Left colon (tissue), 2 donors: ENCODE results near the gene ZNF24. TPM values are rescaled to one million over a fixed set of nuclear protein-coding genes. Genes with fewer than 3 reads are reported as not detected.

Source experiments
- ATAC-seq: fragments of 200-7000 bp; cut with Tn5 transposase; one replicate; pipeline ENCODE4 v1.9.1; 2020; ENCODE audit warnings: mild to moderate bottlenecking, moderate library complexity
- DNase-seq, 2 donors: peaks; one replicate each; pipeline ENCODE4 v3.0.0-alpha.2; 2020
- intact Hi-C, 2 donors: fragments of 100-400 bp; cut with DNase I in 1 of 2; cut with micrococcal nuclease in 1 of 2; formaldehyde crosslinking; loops; one replicate each; pipeline versions ENCODE4 v1.11.2 to v1.14.0; 2022; cut with DNase I, micrococcal nuclease
- long read RNA-seq: library from polyadenylated mRNA; unstranded; transcript quantifications from one replicate; pipeline ENCODE4 v2.0.0, GENCODE V29; 2021
- total RNA-seq, 2 donors: library from RNA; stranded (reverse); fragmentation: NEBNext Ultra II Directional; extraction: Animal tissue kit (Norgen Biotek cat#: 25700); gene quantifications; one replicate each; pipeline ENCODE4 v1.2.1, GENCODE V29; 2021
- donor health status: DM: no; HTN: no; CAD: no.
- donor health status: DM: yes; HTN: yes; CAD: no.

The ZNF24 gene
- 10 to 100 TPM; 39.3 to 43.6 TPM for total RNA-seq
- long read RNA-seq, full-length matches to known transcripts, result 35 of 46 reads
- long read RNA-seq, partial matches to known transcripts, result 3 of 46 reads
- long read RNA-seq, other reads (novel, unspliced or antisense), result 8 of 46 reads

DNA sequence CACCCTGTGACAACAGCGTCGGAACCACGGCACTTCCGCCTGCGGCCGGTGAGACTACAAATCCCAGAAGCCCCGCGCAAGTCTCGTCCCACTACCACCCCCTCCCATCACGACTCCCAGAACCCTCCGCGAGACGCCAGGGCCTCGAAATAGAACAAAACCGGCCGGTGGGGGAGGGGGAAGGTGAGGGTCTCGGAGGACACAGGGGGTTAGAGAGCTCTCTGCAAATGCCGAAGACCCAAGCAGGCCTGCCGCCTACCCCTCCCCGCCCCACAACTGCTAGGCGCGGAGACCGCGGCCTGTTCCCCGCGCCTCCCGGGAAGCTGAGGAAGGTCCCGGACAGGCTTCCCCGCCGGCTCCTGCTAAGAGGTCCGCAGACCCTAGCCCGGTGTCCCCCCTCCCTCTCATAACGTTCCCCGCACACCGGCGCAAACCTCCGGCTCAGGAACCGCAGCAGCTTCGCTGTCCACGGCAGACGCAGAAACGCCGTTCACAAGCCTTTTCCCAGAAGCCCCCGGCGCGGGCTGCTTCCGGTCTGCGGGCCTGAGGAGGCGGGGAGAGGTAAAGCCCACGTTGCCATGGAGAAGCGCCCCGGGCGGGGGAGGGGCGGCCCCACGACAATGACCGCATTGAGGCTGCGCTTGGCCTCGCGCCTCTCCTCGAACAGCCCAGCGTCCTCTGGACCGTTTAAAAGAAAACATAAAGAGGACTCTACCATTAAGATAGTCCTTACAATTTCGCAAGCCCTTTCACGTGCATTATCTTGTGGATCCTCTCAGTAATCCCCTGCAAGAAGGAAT lies at the start of gene ZNF24:
Gene ZNF24, minus strand, starts transcription at position 485 of the 800 bp plus-strand sequence. CDS start 3,770 bp downstream, outside the sequence.
- ATAC-seq (peak; percentile 96), DNase-seq (peak; percentile 95 to 98)
- intact Hi-C loops, result loop anchor here in 1 of 2 donors (5.0 kb wide), 1 partner anchor 337 kb away; no protein-coding TSS in a partner anchor

DNA sequence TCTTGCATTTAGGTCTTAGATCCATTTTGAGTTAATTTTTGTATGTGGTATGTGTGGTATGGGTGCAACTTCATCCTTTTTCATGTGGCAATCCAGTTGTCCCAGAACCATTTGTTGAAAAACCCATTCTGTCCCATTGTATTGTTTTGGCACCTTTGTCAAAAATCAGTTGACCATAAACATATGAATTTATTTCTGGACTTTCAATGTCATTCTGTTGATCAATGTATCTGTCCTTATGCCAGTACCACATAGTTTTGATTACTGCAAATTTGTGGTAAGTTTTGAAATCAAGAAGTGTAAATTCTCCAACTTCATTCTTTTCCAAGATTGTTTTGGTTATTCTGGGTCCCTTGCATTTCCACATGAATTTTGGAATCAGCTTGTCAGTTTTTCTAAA lies 49.5 kb upstream of the ZNF24 start:
- intact Hi-C loops, result loop anchor here in 1 of 2 donors (10.0 kb wide), 1 partner anchor 551 kb away; no protein-coding TSS in a partner anchor
- DNase-seq (no peak), ATAC-seq (no peak)

DNA sequence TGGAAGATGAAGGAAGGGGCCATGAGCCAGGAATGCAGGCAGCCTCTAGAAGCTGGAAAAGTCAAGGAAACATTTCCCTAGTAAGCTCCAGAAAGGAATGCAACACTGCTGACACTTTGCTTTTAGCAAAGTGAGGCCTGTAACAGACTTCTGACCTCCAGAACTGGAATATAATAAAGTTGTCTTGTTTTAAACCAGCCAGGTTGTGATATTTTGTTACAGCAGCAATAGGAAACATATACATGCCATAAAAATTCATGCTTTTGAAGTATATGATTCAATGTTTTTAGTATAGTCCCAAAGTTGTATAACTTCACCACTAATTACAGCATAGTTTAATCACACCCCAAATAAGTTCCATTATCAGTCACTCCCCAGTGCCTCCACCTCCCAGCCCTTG lies 48.2 kb upstream of the ZNF24 start:
- intact Hi-C loops, result loop anchor here in 1 of 2 donors (10.0 kb wide), 1 partner anchor 552 kb away; no protein-coding TSS in a partner anchor
- ATAC-seq (no peak), DNase-seq (no peak)

DNA sequence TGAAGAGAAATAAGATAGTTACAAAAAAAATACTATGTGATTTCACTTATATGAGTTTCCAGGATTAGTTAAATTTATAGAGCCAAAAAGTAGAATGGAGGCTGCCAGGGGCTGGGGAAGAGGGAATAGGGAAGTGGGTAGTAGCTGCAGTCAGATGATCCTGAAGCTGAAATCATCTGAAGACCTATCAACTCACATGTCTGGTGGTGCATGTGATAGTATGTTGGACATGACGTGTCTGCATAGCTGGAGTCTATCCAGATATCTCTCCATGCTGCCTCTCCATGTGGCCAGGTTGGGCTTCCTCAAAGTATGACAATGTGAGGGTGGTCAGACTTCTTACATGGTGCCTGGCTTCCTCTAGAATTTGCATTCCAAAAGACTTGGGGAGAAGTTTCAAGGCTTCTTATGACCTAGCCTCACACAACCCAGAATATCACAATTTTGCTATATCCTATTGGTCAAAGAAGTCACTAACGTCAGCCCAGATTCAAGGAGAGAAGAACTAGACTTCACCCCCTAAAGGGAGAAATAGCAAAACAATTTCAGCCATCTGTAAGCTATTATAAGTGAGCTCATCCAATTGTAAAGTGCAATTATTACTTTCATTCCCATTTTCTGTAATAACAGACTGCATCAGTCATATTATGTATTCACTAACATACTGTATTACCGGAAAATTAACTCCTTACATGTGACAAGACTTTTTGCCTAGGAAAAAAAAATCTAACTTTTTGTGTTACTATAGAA lies 46.9 kb upstream of the ZNF24 start:
- ATAC-seq (no peak), DNase-seq (no peak)
- intact Hi-C loops, result loop anchor here in 1 of 2 donors (10.0 kb wide), 1 partner anchor 554 kb away; no protein-coding TSS in a partner anchor

DNA sequence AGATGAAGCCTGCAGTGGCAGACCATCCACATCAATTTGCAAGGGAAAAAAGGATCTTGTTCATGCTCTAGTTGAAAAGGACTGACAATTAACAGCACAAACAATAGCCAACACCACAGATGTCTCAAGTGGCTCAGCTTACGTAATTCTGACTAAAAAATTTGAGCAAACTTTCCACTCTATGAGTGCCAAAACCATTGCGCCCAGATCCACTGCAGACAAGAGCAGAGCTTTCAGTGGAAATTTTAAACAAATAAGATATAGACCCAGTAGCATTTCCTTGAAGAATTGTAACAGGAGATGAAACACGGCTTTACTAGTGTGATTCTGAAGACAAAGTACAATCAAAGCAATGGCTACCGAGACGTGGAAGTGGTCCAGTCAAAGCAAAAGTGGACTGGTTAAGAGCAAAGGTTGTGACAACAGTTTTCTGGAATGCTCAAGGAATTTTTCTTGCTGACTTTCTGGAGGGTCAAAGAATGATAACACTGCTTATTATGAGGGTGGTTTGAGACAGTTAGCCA lies 44.9 kb upstream of the ZNF24 start:
- intact Hi-C loops, result no loop called here
- ATAC-seq (no peak), DNase-seq (no peak)

DNA sequence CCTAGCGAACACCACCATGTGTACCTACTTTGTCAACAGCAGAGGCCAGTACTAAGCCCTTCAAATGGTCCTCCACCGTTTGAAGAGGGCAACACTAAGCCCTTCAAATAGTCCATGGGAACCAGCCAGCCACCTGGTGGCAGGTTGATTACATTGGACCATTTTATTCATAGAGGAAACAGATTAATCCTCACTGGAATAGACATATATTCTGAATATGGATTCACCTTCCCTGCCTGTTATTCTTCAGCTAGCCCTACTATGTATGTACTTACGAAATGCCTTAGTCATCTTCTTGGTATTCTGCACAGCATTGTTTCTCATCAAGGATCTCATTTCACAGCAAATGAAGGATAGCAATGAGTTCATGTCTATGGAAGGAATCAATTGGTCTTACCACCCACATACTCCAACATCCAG lies 42.9 kb upstream of the ZNF24 start:
- intact Hi-C loops, result no loop called here
- no peak for DNase-seq
- peak; percentile 62 for ATAC-seq

DNA sequence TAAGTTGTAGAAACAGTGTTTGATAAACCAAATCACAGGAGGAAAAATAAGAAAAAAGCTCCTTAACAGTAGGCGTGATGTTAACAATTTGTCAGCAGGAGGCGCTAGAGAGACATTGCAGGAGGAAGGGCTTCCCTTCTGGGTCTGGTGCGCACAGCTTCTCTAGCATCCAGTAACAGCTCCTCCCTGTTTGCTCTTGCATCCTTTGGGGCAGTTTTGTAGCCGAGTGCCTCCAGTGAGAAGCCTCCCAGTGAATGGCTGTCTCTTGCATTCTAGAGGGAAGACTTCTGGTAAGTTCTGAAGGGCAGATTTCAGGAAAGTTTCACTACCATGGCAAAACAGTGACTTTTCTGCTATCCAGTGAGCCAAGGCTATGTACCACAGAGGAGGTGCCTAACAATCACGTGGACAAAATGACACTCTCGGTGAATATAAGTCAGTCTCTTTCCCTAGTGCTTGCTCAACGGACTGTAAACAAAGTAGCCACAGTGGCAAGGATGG lies 42.4 kb upstream of the ZNF24 start:
- ATAC-seq (peak; percentile 87), DNase-seq (peak in 1 of 2 donors; percentile 69)
- intact Hi-C loops, result no loop called here

DNA sequence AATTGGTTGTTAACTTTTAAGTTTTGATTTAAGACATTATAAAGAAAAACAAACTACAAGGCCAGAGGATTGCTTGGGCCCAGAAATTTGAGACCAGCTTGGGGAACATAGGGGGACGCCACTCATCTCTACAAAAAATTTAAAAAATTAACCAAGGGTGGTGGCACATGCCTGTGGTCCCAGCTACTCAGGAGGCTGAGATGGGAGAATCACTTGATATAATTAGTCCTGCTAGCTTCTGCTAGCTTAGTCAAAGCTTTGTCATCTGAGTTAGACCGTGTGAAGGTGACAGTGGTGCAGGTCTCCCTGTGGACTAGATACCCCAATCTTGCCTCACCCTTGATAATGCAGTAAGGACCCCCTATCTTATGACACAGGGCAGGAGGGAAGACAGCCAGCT lies 38.9 kb upstream of the ZNF24 start:
- intact Hi-C loops, result no loop called here
- no peak for ATAC-seq
- DNase-seq, result no peak

DNA sequence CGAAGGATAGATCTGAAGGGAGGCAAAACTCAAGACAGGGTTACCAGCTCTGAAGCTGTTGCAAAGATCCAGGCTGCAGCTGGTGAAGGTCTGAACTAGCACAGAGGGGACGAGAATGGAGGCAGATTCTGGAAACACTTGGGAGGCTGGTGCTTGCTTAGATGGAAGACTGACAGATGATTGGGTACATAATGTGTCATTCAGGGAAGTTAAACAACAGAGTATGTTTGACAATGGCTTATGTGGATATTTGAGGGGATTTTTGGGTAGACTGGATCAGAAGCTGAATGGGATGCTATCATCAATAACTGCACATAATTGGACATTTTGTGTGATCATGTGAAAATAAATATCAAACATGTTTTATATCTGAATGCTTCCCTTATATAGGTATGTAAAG lies 35.2 kb upstream of the ZNF24 start:
- no peak for DNase-seq
- intact Hi-C loops, result no loop called here
- ATAC-seq, result no peak

DNA sequence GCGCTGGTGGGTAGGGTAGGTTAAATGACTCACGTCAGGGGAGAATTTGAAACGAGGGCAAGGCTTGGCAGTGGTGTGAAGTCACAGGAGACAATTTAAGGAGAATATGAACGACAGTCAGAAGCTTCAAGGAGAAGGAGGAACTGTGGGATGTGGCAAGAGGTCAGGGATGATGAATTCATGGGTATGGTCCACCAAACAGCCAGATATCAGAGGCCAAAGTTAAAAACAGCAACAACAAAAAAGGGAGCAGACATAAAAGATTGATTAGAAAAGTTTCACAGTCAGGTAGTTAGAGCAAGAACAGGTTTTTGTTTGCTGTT lies 34.3 kb upstream of the ZNF24 start:
- intact Hi-C loops, result no loop called here
- DNase-seq, result no peak
- no peak for ATAC-seq

DNA sequence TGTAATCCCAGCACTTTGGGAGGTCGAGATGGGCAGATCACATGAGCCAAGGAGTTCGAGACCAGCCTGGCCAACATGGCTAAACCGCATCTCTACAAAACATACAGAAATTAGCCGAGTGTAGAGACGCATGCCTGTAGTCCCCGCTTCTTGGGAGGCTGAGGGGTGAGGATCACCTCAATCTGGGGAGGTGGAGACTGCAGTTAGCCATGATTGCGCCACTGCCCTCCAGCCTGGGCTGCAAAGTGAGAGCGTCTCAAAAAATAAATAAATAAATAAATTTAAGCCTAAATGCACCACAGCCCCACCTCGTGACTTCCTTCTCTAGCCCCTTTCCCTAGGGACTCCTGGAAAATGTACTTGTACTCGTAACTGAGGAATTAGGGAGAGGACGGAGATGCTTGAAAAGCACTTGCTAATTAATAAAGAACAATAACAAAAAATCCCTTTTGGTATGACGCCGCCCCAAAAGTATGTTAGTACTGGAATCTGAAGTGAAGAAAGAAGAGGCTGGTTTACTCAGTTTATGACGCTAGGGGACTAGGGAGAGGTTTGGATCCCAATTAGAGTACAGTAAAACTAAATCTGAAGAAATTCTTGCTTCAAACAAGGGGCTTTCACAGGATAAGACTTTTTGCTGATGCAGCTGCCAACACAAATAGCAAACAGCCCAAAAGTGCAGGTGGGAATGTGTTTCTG lies 33.8 kb upstream of the ZNF24 start:
- ATAC-seq, result no peak

DNA sequence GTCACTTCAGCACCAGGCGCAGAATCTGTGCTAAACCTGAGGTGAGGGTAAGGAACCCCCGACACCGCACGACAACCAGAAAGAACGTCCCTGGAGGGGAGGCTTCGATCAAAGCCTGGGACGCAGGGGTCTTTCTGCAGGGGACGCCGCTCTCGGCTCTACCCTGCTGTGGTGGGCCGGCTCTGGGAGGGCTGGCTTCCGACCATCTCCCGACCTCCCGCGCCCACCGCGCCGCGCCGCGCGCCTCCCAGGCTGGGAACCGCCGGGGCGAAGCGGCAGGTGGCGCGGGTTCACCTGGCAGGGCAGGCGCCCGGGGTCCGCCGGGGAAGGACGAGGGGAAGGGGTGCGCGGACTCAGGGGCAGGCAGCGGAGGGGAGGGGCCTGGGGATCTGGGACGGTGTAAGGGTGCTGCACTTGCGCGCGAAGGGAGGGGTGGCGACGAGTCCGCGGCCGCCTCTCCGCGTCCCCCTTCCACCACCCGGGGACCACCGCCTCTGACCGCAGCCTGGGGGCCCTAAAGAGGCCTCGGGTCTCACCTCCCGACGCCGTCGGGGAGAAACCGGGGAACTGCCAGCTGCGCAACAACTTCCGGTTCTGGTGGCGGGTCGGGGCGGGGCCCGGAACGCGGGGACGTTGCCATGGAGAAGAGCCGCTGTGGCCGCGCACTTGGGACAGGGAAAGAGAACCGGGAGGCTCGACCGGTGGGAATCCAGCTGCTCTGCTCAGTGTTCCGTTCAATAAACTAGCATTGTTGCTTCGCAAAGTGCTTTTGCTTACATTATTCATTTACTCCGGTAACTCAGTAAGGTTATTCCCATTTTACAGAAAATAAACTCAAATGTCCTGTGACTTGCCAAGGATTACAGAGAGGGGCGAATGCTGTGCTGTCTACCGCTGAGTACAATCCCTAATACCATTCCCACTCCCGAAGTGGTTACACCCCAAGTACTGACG lies 32.8 kb upstream of the ZNF24 start, which contains the start of gene ZNF396:
Gene ZNF396, minus strand, starts transcription at position 596 of the 954 bp plus-strand sequence. CDS start 3,045 bp downstream, outside the sequence.
- ATAC-seq (peak; percentile 97), DNase-seq (peak; percentile 83 to 90)
- intact Hi-C loops, result no loop called here

More for the DNA sequence above, 33.8 kb upstream of the ZNF24 start:
- intact Hi-C loops, result no loop called here
- DNase-seq, result no peak

DNA sequence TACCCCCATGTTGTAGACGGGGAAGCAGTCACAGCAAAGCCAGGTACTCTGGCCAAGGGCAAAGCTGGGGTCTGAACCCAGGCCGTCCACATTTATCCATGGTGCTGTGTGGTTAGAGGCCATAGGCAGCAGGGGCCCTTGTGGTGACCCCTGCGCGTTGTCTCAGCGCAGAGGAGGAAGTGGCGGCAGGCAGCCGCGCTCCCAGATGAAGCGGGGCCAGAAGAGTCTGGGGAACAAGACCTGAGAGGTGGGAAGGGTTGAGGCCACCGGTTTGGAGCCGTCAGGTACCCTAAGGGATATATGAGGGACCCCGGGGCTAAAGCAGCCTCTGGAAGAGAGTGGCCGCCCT lies 32.1 kb upstream of the ZNF24 start:
- peak; percentile 74 for ATAC-seq
- peak; percentile 39 to 48 for DNase-seq
- intact Hi-C loops, result no loop called here

DNA sequence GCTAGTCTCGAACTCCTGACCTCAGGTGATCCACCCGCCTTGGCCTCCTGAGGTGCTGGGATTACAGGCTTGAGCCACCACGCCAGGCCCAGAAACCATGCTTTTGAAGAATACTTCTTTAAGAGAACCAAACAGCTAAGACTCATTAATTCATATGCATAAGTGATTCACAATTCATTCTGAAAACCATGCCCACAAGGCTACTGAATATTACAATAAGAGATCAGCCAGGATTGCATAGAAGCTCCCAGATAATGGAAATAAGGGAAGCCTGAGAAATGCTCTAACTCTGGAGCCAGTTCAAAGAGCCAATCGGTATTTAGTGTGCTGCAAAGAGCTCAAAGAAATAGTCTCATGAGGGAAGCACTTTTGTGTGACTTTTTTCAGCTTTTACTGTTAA lies 30.5 kb upstream of the ZNF24 start:
- intact Hi-C loops, result no loop called here
- ATAC-seq, result no peak
- no peak for DNase-seq

DNA sequence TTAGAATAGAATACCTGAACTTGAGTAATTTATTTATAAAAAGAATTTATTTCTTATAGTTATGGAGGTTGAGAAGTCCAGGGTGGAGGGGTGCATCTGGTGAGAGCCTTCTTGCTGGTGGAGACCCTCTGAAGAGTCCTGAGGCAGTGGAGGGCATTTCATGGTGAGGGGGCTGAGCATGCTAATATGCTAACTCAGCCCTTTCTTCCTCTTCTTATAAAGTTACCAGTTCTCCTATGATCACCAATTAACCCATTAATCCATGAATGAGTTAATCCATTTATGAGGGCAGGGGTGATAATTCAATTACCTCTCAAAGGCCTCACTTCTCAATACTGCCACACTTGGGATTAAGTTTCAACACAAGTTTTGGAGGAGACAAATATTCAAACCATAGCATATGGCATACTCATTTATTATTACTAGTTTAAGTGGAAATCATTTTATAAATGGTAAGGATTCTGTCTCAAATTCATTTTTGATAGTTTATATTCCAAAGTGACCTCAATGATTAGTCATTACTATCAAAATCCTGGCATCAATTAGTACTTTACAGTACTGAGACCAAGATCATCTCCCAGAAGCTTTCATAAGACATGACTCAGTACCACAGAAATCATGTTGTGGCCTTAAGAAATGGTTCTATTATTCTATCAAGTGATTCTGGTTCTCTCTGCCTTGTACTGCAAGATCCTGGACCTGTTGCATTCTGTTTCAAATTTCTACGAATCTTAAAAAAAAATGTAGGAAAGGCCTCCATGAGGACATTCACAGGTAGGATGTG lies 27.4 kb upstream of the ZNF24 start:
- DNase-seq (no peak), ATAC-seq (no peak)
- intact Hi-C loops, result no loop called here

DNA sequence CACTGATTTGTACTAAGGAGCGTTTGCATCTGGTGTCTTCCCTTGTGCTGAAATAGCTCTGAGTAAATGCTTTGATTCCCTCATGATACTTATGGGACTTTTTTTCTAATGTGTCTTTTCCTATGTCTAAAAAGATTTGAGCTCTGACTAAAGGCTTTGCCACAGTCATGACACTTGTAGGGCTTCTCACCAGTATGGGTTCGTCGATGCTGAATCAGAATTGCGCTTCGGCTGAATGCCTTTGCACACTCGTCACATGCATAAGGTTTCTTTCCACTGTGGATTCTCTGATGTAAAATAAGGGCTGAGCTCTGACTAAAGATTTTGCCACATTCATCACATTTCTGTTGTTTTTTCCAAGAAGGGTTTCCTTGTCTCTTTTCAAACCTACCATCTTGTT lies 24.9 kb upstream of the ZNF24 start:
- DNase-seq (no peak), ATAC-seq (no peak)
- intact Hi-C loops, result no loop called here

DNA sequence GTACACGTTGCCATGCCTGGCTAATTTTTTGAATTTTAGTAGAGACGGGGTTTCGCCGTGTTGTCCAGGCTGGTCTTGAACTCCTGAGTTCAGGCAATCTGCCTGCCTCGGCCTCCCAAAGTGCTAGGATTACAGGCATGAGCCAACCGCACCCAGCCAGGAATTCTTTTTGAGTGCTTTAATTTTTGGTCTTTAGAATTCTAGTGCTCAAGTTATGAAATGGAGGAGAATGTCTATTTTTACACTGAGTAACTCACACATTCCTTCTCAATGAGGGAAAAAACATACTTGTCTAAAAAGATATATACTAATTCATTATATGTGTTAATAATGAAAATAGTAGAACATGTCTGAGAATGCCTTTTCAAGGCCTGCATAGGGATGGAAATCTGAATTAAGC lies 24.4 kb upstream of the ZNF24 start:
- DNase-seq, result no peak
- ATAC-seq, result no peak
- intact Hi-C loops, result no loop called here
